Activated naive CD4-positive, alpha-beta T cell treated with anti-CD3 and anti-CD28 coated beads, Interleukin-2, amount 50 U/mL, for 24 hours (primary cell): ENCODE data around the gene SLMAP.
"Not testable (repeated sequence)": the region's sequence is repeated elsewhere in the genome, so short reads cannot be mapped to it uniquely, and the experiment has no call there.

Experiments
- H3K27ac Mint-ChIP-seq: one replicate; pipeline ENCODE4 v1.8.0; 2021; ENCODE audit warnings: mild to moderate bottlenecking, mixed read lengths
- H3K27me3 Mint-ChIP-seq: one replicate; pipeline ENCODE4 v1.8.0; 2021; ENCODE audit warnings: mixed read lengths
- H3K36me3 Mint-ChIP-seq: one replicate; pipeline ENCODE4 v1.8.0; 2021; ENCODE audit warnings: mixed read lengths
- H3K4me1 Mint-ChIP-seq: one replicate; pipeline ENCODE4 v1.8.0; 2021; ENCODE audit warnings: mixed read lengths
- H3K4me3 Mint-ChIP-seq: one replicate; pipeline ENCODE4 v1.8.0; 2021; ENCODE audit warnings: mild to moderate bottlenecking, mixed read lengths
- H3K9me3 Mint-ChIP-seq: one replicate; pipeline ENCODE4 v1.8.0; 2021; ENCODE audit warnings: mixed read lengths

The SLMAP gene

DNA sequence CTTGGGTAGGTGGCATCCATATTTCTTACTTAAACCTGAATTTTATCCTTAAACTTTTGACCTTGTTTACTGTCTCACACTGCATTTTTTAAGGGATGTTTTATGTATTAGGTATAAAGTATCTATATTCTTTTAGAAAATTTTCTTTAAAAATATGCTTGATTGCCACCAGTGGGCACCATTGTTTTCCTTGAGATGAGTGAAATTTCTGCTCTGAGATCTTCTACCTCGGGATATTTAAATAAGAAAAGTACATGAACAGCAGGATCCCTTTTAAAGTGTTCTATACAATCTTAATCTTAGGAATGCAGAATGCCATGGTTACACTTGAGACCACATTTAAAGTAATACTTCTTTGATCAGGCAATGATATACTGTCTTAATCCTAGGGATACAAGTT, 108.7 kb downstream of the SLMAP start:
- H3K9me3 Mint-ChIP-seq, result no peaks in the 10 kb centered on the region
- H3K27me3 Mint-ChIP-seq, result no peaks in the 10 kb centered on the region
- peaks cover 21% of the 10 kb centered on the region for H3K36me3 Mint-ChIP-seq
- H3K27ac Mint-ChIP-seq, result no peak overlapping the region
- no peaks in the 10 kb centered on the region for H3K4me1 Mint-ChIP-seq
- H3K4me3 Mint-ChIP-seq, result no peak overlapping the region

DNA sequence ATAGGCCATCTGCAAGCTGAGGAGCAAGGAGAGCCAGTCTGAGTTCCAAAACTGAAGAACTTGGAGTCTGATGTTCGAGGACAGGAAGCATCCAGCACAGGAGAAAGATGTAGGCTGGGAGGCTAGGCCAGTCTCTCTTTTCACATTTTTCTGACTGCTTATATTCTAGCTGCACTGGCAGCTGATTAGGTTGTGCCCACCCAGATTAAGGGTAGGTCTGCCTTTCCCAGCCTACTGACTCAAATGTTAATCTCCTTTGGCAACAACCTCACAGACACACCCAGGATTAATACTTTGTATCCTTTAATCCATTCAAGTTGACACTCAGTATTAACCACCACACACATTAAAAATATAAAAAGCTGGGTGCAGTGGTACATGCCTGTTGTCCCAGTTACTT, 113.0 kb downstream of the SLMAP start:
- not testable (repeated sequence) for H3K4me3 Mint-ChIP-seq, H3K9me3 Mint-ChIP-seq, H3K27me3 Mint-ChIP-seq, H3K27ac Mint-ChIP-seq, H3K4me1 Mint-ChIP-seq
- peaks cover 21% of the 10 kb centered on the region for H3K36me3 Mint-ChIP-seq

DNA sequence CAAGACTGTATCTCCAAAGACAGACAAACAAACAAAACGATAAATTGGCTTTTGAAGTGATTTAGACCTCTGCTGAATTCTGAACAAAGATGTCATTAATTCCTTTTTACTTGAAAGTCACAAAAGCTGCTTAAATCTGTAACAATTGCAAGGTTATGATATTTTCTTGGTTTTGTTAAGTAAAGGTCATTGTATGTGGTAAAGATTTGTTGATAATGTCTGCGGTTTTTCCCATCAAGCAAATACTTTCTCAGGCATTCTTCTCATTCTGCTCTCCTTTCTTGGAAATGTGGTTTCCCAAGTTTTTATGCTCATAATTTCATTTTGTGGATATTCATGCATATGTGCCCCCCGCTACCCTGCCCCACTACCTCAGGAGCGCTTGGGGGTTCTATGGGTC, 116.5 kb downstream of the SLMAP start:
- Mint-ChIP-seq H3K4me1 (no peaks in the 10 kb centered on the region), H3K27ac (no peak overlapping the region), H3K36me3 (peaks cover 8% of the 10 kb centered on the region), H3K9me3 (no peaks in the 10 kb centered on the region), H3K27me3 (no peaks in the 10 kb centered on the region), H3K4me3 (no peak overlapping the region)

DNA sequence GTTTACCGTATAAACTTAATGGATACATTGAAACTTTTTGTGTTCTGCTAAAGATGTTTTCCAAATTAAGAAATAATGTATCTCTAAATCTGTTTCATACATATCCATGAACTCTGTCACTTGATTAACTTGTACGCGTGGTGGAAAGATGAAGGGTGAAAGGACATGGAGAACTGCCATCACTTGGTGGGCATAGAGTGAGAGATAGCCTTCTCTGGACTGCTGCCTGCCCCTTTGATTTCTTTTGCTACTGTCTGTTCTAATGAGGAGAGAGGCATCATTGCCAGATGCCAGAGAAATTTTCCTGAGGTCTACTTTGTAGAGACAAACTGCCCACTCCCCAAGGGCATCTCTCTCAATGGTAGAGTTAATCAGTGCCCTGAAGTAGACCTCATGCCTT, 120.5 kb downstream of the SLMAP start:
- H3K9me3 Mint-ChIP-seq, result no peaks in the 10 kb centered on the region

DNA sequence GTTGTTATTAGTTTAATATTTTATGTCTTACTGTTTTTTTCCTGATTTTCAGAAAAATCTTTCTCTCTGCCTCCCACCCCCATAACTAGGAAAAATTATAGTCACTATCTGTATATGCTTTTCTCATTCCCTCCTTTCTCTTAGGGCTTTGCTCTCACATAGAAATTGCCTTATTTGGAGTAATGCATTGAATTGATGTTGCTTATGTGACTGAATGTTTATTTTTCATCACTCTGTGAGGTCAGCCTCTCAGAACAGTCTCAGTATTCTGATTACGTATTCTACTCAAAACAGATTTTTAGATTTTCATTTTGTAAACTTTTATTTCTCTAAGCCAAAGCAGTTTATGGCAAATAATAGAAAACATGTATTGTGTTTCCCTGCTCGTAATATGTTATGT, 121.0 kb downstream of the SLMAP start:
- Mint-ChIP-seq H3K9me3 (no peaks in the 10 kb centered on the region), H3K36me3 (peaks cover 13% of the 10 kb centered on the region), H3K4me3 (no peak overlapping the region), H3K27me3 (no peaks in the 10 kb centered on the region), H3K4me1 (no peaks in the 10 kb centered on the region), H3K27ac (no peak overlapping the region)

More for the DNA sequence above, 120.5 kb downstream of the SLMAP start:
- H3K4me1 Mint-ChIP-seq, result no peaks in the 10 kb centered on the region
- H3K27me3 Mint-ChIP-seq, result no peaks in the 10 kb centered on the region
- no peak overlapping the region for H3K4me3 Mint-ChIP-seq
- H3K27ac Mint-ChIP-seq, result no peak overlapping the region
- H3K36me3 Mint-ChIP-seq, result peaks cover 13% of the 10 kb centered on the region

DNA sequence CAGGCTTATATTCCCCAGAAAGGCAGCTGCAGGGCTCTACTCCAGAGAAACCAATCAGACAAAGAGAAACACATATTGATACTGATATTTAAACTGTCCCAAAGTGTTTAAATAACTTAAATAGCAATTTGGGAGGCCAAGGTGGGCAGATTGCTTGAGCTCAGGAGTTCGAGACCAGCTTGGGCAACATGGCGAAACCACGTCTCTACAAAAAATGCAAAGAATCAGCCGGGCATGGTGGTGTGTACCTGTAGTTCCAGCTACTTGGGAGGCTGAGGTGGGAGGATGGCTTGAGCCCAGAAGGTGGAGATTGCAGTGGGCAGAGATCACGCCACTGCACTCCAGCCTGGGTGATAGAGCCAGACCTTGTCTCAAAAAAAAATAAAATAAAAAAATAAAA, 128.3 kb downstream of the SLMAP start:
- H3K9me3 Mint-ChIP-seq, H3K4me1 Mint-ChIP-seq, H3K27me3 Mint-ChIP-seq, H3K4me3 Mint-ChIP-seq, H3K27ac Mint-ChIP-seq: not testable (repeated sequence)
- peaks cover 16% of the 10 kb centered on the region for H3K36me3 Mint-ChIP-seq

DNA sequence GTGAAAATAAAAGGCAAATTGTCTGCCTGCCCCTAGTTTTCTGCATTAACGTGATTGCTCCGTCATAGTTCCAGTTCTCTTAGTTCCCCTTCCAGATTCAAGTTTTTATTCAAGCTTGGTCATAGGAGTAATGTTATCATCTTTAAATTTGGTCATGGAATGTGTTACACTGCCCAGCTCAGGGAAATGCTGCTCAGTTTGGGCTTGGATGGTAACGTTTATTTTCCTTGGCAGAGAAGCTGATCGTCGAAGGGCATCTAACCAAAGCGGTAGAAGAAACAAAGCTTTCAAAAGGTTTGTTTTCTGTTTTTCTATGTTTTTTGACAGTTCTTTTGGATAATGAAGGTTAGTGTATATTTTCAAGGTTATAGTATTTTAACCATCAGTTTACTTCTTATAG, 133.7 kb downstream of the SLMAP start:
- H3K4me3 Mint-ChIP-seq, result no peak overlapping the region

DNA sequence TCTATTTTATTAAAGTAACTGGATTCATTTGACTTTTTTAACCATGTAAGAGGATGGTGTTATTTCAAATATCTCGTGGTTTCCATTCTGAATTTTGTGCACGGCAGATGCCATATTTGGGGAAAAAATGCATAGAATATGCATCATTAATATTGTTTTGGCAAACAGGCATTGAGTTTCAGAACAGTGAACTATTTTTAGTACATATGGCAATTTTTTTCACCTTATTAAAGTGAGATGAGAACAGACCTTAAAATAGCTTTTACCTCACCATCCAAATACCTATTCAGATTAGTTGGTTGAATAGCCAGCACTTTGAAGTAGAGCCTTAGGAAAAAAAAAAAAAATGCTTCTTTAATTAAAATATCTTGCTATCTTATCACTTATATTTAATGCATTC, 134.8 kb downstream of the SLMAP start:
- H3K4me1 Mint-ChIP-seq, result no peaks in the 10 kb centered on the region
- H3K36me3 Mint-ChIP-seq, result peaks cover 14% of the 10 kb centered on the region
- H3K9me3 Mint-ChIP-seq, result no peaks in the 10 kb centered on the region
- no peak overlapping the region for H3K4me3 Mint-ChIP-seq
- no peak overlapping the region for H3K27ac Mint-ChIP-seq
- H3K27me3 Mint-ChIP-seq, result no peaks in the 10 kb centered on the region

More for the DNA sequence above, 133.7 kb downstream of the SLMAP start:
- H3K27me3 Mint-ChIP-seq, result no peaks in the 10 kb centered on the region
- H3K36me3 Mint-ChIP-seq, result peaks cover 15% of the 10 kb centered on the region
- no peaks in the 10 kb centered on the region for H3K9me3 Mint-ChIP-seq
- no peak overlapping the region for H3K27ac Mint-ChIP-seq
- H3K4me1 Mint-ChIP-seq, result no peaks in the 10 kb centered on the region

DNA sequence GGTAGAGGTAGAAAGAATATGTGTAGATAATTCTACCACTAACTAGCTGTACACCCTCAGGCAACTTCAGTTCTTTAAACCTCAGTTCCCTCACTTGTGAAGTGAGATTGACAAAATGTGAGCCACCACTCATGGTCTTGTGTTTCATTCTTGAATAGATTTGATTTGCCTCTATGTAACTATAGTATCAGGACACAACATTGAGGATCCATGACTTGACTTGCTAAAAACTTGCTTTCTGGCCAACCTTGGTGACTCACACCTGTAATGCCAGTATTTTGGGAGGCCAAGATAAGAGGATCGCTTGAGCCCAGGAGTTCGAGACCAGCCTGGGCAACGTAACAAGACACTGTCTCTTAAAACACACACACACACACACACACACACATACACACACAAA, 136.3 kb downstream of the SLMAP start:
- Mint-ChIP-seq H3K36me3 (peaks cover 14% of the 10 kb centered on the region), H3K4me1 (no peaks in the 10 kb centered on the region), H3K27ac (no peak overlapping the region), H3K27me3 (no peaks in the 10 kb centered on the region), H3K9me3 (no peaks in the 10 kb centered on the region), H3K4me3 (no peak overlapping the region)

DNA sequence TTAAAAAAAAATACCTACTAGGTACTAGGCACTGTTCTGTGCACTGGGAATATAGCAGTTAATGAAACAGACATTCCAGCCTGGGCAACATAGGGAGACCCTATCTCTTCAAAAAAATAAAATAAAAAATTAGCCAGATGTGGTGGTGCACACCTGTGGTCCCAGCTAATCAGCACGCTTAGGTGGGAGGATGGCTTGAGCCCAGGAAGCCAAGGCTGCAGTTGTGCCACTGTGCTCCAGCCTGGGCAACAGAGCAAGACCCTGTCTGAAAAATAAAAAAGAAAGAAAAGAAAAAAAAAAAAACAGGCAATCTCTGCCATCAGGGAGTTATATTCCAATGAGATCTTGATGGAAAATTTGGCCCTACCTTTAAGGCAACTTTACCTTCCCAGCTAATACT, 137.0 kb downstream of the SLMAP start:
- no peaks in the 10 kb centered on the region for H3K9me3 Mint-ChIP-seq
- no peaks in the 10 kb centered on the region for H3K4me1 Mint-ChIP-seq
- H3K27me3 Mint-ChIP-seq, result no peaks in the 10 kb centered on the region
- H3K4me3 Mint-ChIP-seq, result no peak overlapping the region
- H3K36me3 Mint-ChIP-seq, result peaks cover 12% of the 10 kb centered on the region
- no peak overlapping the region for H3K27ac Mint-ChIP-seq

DNA sequence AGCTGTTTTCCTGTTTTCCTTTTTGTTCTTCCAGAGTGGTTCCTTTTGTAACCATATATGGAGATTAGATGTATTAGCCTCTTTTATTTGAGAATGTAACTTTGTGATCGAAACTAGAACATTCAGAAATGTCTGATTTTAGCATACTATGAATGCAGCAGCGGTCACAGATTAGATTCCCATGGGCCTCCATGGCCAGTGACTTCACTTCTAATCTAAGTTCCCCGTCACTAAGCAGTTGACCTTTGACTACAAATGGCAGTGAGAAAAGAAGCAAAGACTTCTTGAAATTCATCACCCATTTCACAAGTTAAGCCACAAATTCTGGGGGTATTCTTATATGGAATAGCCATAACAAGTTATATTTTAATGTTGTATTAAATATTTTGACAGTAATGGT, 137.6 kb downstream of the SLMAP start:
- Mint-ChIP-seq H3K4me1 (no peaks in the 10 kb centered on the region), H3K36me3 (peaks cover 12% of the 10 kb centered on the region), H3K27ac (no peak overlapping the region), H3K4me3 (no peak overlapping the region), H3K27me3 (no peaks in the 10 kb centered on the region), H3K9me3 (no peaks in the 10 kb centered on the region)

DNA sequence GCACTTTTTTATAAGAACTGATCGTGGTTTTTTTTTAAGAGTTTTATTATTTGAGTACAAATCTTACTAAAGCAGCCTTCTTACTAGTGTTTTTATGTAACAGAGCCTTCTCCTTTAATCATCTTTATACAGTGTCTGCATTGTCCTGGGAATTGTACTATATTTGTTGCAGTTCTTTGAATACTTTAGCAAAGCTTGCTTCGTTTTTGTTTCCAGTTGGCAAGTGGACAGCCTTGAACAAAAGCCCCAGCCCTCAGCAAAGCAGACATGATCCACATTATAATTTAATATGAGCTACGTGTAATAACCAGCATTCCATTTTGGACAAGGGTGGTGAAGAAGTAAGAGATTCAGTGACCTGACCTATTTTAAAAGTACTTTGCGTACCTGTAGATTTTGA, 139.9 kb downstream of the SLMAP start:
- no peaks in the 10 kb centered on the region for H3K9me3 Mint-ChIP-seq
- H3K36me3 Mint-ChIP-seq, result peaks cover 16% of the 10 kb centered on the region
- H3K27ac Mint-ChIP-seq, result no peak overlapping the region
- no peaks in the 10 kb centered on the region for H3K4me1 Mint-ChIP-seq
- H3K4me3 Mint-ChIP-seq, result no peak overlapping the region
- H3K27me3 Mint-ChIP-seq, result no peaks in the 10 kb centered on the region

DNA sequence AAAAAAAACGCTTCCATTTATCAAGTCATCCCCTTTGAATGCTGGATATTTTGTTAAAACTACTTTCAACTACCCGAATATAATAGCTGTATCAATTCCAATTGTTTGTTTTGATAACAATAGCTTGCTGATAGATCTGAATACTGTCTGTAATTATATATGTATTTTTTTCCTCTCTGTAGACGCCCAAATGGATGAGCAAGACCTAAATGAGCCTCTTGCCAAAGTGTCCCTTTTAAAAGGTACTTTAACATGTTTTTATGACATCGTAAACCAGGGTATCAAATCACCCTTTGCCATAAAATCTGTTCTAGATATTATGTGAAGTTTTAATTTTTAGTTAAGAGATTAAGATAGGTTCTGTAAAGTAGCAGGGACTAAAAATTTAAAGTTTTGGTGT, 140.6 kb downstream of the SLMAP start:
- Mint-ChIP-seq H3K27me3 (no peaks in the 10 kb centered on the region), H3K4me3 (no peak overlapping the region), H3K4me1 (no peaks in the 10 kb centered on the region), H3K27ac (no peak overlapping the region), H3K36me3 (peaks cover 21% of the 10 kb centered on the region), H3K9me3 (no peaks in the 10 kb centered on the region)

DNA sequence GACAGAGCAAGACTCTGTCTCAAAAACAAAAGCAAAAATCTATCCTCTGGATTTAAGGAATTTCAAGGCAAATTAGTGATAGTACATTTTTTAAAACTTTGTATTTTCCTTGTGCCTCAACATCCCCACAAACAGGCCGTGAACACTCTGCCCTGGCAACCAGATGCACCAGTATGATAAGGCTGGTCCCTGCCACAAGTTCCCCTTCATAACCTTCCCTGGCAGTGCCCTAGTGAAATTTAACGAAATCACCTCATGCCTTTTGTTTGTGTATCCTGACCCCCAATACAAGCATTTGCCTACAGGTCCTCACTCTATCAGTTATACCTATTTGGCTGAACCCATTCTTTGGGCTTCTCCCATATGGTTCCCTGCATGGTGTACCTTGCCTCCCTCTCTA, 144.7 kb downstream of the SLMAP start:
- no peak overlapping the region for H3K4me3 Mint-ChIP-seq
- H3K36me3 Mint-ChIP-seq, result peaks cover 29% of the 10 kb centered on the region
- no peaks in the 10 kb centered on the region for H3K9me3 Mint-ChIP-seq
- H3K4me1 Mint-ChIP-seq, result no peaks in the 10 kb centered on the region
- H3K27me3 Mint-ChIP-seq, result no peaks in the 10 kb centered on the region
- peak overlapping the region; percentile 42 for H3K27ac Mint-ChIP-seq

DNA sequence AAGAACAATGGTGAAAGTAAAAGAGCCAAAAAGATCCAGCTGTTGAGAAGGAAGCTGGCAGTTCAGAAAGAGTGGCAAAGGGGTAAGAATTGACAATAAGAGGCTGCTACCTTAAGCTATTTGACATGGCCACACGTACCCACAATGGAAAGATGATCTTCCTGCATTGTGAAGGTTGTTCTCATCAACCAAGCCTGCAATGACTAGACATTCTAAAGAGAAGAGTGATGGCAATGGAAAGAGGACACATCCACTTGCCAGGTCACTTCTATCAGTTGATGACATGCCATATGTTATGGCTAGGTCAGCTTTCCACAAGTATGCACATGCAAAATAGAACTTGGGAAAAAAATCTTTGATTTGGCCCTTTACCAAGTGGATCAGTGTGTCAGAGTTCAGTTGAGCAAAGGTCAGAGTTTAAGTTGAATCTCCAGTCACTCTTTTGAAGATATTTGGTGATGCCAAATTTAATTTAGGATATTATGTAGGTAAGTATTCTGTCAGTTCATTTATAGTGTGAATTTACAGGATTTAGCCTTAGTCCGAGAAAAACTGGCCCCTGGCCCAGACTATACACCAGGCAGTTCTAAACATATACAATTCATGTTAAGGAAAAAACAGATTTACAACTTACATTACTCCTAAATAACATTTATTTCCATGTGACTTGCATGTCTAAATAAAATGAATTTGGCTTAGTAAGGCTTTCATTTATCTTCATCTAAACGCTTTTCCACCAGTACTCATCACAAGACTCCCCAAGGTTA, 147.2 kb downstream of the SLMAP start:
- H3K4me3 Mint-ChIP-seq, result no peak overlapping the region

DNA sequence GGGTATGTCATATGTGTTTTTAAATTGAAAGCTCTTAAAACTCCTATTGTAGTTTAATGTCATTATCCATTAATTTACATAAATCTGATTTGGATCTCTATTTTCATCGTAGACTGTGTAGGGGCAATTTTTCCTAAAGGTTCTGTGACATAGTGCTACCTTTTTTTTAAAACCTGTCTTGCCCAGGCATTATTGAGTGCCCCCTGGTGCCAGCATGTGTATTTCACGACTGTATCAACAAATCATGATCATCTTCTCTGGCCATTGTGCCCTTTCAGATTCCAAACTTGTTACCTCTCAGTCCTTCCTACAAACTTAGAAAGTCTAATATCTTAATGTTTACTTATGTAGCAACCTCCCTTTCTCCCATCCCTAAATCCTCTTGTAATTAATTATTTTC, 154.9 kb downstream of the SLMAP start:
- no peaks in the 10 kb centered on the region for H3K27me3 Mint-ChIP-seq
- no peaks in the 10 kb centered on the region for H3K4me1 Mint-ChIP-seq
- H3K27ac Mint-ChIP-seq, result no peak overlapping the region
- H3K4me3 Mint-ChIP-seq, result no peak overlapping the region
- no peaks in the 10 kb centered on the region for H3K9me3 Mint-ChIP-seq
- H3K36me3 Mint-ChIP-seq, result peaks cover 21% of the 10 kb centered on the region

More for the DNA sequence above, 147.2 kb downstream of the SLMAP start:
- Mint-ChIP-seq H3K36me3 (peaks cover 25% of the 10 kb centered on the region), H3K9me3 (no peaks in the 10 kb centered on the region), H3K27ac (no peak overlapping the region), H3K4me1 (no peaks in the 10 kb centered on the region), H3K27me3 (no peaks in the 10 kb centered on the region)

DNA sequence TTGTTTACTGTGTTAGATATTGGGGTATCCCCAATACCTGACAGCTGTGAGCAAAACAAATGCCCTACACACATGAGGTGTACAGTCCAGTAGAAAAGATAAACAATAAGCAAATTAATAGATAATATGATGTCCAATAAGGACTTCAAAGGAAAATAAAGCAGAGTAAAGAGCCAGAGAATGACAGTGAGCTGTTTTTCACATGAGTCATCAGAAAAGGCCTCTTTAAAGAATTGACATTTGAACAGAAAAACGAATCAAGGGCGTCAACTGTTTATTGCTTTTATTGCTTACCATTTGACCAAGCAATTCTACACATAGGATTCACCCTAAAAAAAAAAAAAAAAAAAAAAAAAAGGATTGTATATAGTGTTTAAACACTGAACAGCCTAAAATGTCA, 155.5 kb downstream of the SLMAP start:
- Mint-ChIP-seq H3K36me3 (peaks cover 27% of the 10 kb centered on the region), H3K9me3 (no peaks in the 10 kb centered on the region), H3K27me3 (no peaks in the 10 kb centered on the region), H3K4me1 (no peaks in the 10 kb centered on the region), H3K27ac (no peak overlapping the region), H3K4me3 (no peak overlapping the region)
